GM12878 (cell line): ENCODE data around the gene VPS39. TPM values are rescaled to one million over a fixed set of nuclear protein-coding genes. Genes with fewer than 3 reads are reported as not detected.

Experiments
- ATAC-seq: fragments of 200-7000 bp; cut with Tn5 transposase; 3 replicates; pipeline ENCODE4 v1.9.1; 2020; ENCODE audit warnings: mild to moderate bottlenecking, moderate library complexity
- BruUV-seq: library from RNA; stranded (reverse); fragments of 400-500 nt; replicated peaks from 2 replicates; lab custom pipeline; 2021; lab: Mats Ljungman, UMichigan
- CTCF ChIA-PET: fragments of 300-600 bp; sonication (Branson Sonifier 250); formaldehyde crosslinking; extraction: SDS; loops from one replicate; lab custom pipeline; 2021; ENCODE audit warnings: inconsistent platforms; lab: Yijun Ruan, JAX
- POLR2A ChIA-PET: fragments of 350-600 bp; formaldehyde crosslinking; extraction: SDS; loops from one replicate; lab custom pipeline; 2021; ENCODE audit warnings: inconsistent platforms; lab: Charles Lee
- RAD21 ChIA-PET: fragments of 300-600 bp; sonication (Branson Sonifier 250); formaldehyde crosslinking; loops from one replicate; lab custom pipeline; 2023; ENCODE audit warnings: antibody characterized with exemption; ENCODE audit not compliant: unreplicated experiment; lab: Charles Lee
- SMC1A ChIA-PET: fragments of 300-600 bp; sonication (Branson Sonifier 250); formaldehyde crosslinking; loops from one replicate; lab custom pipeline; 2023; ENCODE audit not compliant: unreplicated experiment, uncharacterized antibody; lab: Charles Lee
- DNase-seq: peaks from one replicate; pipeline ENCODE4 v3.0.0-alpha.2; 2011; ENCODE audit warnings: low read depth, low spot score
- FAIRE-seq: peaks from 3 replicates; lab custom pipeline; 2011; peaks lifted over from hg19 to GRCh38; lab: Jason Lieb, UNC
- H2AFZ ChIP-seq: 2 replicates; pipeline ENCODE4 v1.6.0; 2011; ENCODE audit warnings: low read depth, low read length, control low read depth; ENCODE audit not compliant: control insufficient read depth
- H3K27ac ChIP-seq: 2 replicates; pipeline ENCODE4 v1.5.1; 2011; ENCODE audit warnings: control low read depth; ENCODE audit not compliant: control insufficient read depth, insufficient read depth
- H3K27me3 ChIP-seq, 2 experiments: replicated peaks in 1 of 2; 2 replicates each; pipeline versions ENCODE4 v1.6.0 to v1.6.1; 2011; ENCODE audit warnings: low read length in 1 of 2; ENCODE audit not compliant: control insufficient read depth in 2 of 2, insufficient read depth in 2 of 2
- H3K36me3 ChIP-seq, 2 experiments: 2 replicates each; pipeline ENCODE4 v1.5.1; 2011; ENCODE audit warnings: low read length in 1 of 2; ENCODE audit not compliant: control insufficient read depth in 2 of 2, insufficient read depth in 2 of 2
- H3K4me1 ChIP-seq: 2 replicates; pipeline ENCODE4 v1.6.1; 2011; ENCODE audit warnings: mild to moderate bottlenecking, low read length, moderate library complexity, mixed read lengths; ENCODE audit not compliant: control insufficient read depth, insufficient read depth
- H3K4me2 ChIP-seq: 2 replicates; pipeline ENCODE4 v1.6.0; 2011; ENCODE audit warnings: control low read depth; ENCODE audit not compliant: control insufficient read depth, insufficient read depth
- H3K4me3 ChIP-seq: fragments of 200-600 bp; sonication (generic); 2 replicates; pipeline ENCODE4 v1.5.1; 2016
- H3K79me2 ChIP-seq: 2 replicates; pipeline ENCODE4 v1.6.0; 2011; ENCODE audit warnings: low read length; ENCODE audit not compliant: control insufficient read depth, insufficient read depth
- H3K9ac ChIP-seq: 2 replicates; pipeline ENCODE4 v1.8.0; 2011; ENCODE audit warnings: low read length, control low read depth, mixed read lengths; ENCODE audit not compliant: control insufficient read depth, insufficient read depth
- H3K9me3 ChIP-seq: replicated peaks from 3 replicates; pipeline ENCODE4 v1.5.1; 2011; ENCODE audit warnings: mild to moderate bottlenecking, low read length; ENCODE audit not compliant: control insufficient read depth, insufficient read depth
- H4K20me1 ChIP-seq: 2 replicates; pipeline ENCODE4 v1.6.0; 2011; ENCODE audit not compliant: control insufficient read depth, insufficient read depth
- CBX3 ChIP-seq: fragments of 200-600 bp; sonication (generic); IDR thresholded peaks from 2 replicates; pipeline ENCODE4 v1.6.1; 2016; ENCODE audit warnings: low read depth, borderline replicate concordance
- CEBPZ ChIP-seq: fragments of 150-350 bp; IDR thresholded peaks from 2 replicates; pipeline ENCODE4 v1.6.1; 2016; ENCODE audit warnings: low read depth, low read length
- CHD2 ChIP-seq: IDR thresholded peaks from 2 replicates; pipeline ENCODE4 v1.6.1; 2011; ENCODE audit warnings: low read depth, low read length, improper control_type of control experiment, borderline replicate concordance
- CUX1 ChIP-seq: IDR thresholded peaks from 2 replicates; pipeline ENCODE4 v1.6.1; 2012; ENCODE audit warnings: improper control_type of control experiment, low read depth, low read length; ENCODE audit not compliant: insufficient replicate concordance
- EGR1 ChIP-seq, 2 experiments: IDR thresholded peaks; 1 replicate in 1 of 2; 2 replicates in 1 of 2; pipeline ENCODE4 v1.6.1; 2011 to 2012; ENCODE audit warnings: low read depth in 2 of 2, low read length in 2 of 2, borderline replicate concordance in 1 of 2, mild to moderate bottlenecking in 1 of 2, moderate library complexity in 1 of 2
- FOS ChIP-seq: IDR thresholded peaks from 3 replicates; pipeline ENCODE4 v1.6.1; 2011; ENCODE audit warnings: borderline replicate concordance; ENCODE audit not compliant: insufficient read length; ENCODE audit errors: extremely low read depth
- GATAD2B ChIP-seq: fragments of 450-650 bp; conservative IDR thresholded peaks from 2 replicates; pipeline ENCODE4 v1.6.1; 2017; ENCODE audit warnings: low read depth, mild to moderate bottlenecking, moderate library complexity
- MTA3 ChIP-seq: IDR thresholded peaks from 2 replicates; pipeline ENCODE4 v1.6.1; 2012; ENCODE audit warnings: low read length, inconsistent platforms, borderline replicate concordance
- NFYA ChIP-seq: IDR thresholded peaks from 2 replicates; pipeline ENCODE4 v1.6.1; 2011; ENCODE audit warnings: low read depth, mild to moderate bottlenecking, low read length, improper control_type of control experiment, borderline replicate concordance
- PAX5 ChIP-seq: IDR thresholded peaks from 2 replicates; pipeline ENCODE4 v1.6.1; 2011; ENCODE audit warnings: low read depth, low read length, borderline replicate concordance
- RAD51 ChIP-seq: fragments of 450-650 bp; IDR thresholded peaks from 2 replicates; pipeline ENCODE4 v1.6.1; 2016; ENCODE audit warnings: moderate library complexity, mild to moderate bottlenecking, inconsistent platforms
- RBBP5 ChIP-seq: fragments of 200-600 bp; sonication (generic); conservative IDR thresholded peaks from 2 replicates; pipeline ENCODE4 v1.6.1; 2016
- SRF ChIP-seq, 2 experiments: IDR thresholded peaks; 2 replicates each; pipeline ENCODE4 v1.6.1; 2011; ENCODE audit warnings: low read depth in 2 of 2, low read length in 2 of 2, mild to moderate bottlenecking in 1 of 2, moderate library complexity in 1 of 2
- ZBTB33 ChIP-seq: fragments of 450-650 bp; IDR thresholded peaks from 2 replicates; pipeline ENCODE4 v1.6.1; 2017; ENCODE audit warnings: mild to moderate bottlenecking
- ZSCAN29 ChIP-seq: fragments of 450-650 bp; IDR thresholded peaks from 2 replicates; pipeline ENCODE4 v1.6.1; 2017; ENCODE audit warnings: mild to moderate bottlenecking, moderate library complexity
- WGBS: methylation state at CpG from one replicate; pipeline ENCODE4 v1.1.6; 2016; ENCODE audit warnings: low lambda C conversion rate; ENCODE audit not compliant: insufficient replicate concordance, insufficient coverage; ENCODE audit errors: missing lambda C conversion rate; 5-methylcytosine and 5-hydroxymethylcytosine counted together
- in situ Hi-C: fragments of 300-500 bp; cut with MboI; formaldehyde crosslinking; loops from 9 replicates; pipeline ENCODE4 v1.14.3; 2018; ENCODE audit warnings: mixed read lengths
- intact Hi-C: fragments of 100-400 bp; cut with micrococcal nuclease; formaldehyde crosslinking; loops from one replicate; pipeline ENCODE4 v1.14.2; 2022; ENCODE audit not compliant: unreplicated experiment
- polyA plus RNA-seq, 11 experiments: library from polyadenylated mRNA; depleted of rRNA in 4 of 11; unstranded in 6 of 11; stranded (reverse) in 5 of 11; fragments of >200 nt; fragmentation: Nextera tagmentation in 4 of 11; fragmentation: Illumina TruSeq in 1 of 11; extraction: Ambion mirVana in 4 of 11; extraction: Trizol in 1 of 11; gene quantifications; 1 replicate in 1 of 11; 2 replicates in 10 of 11; pipeline versions ENCODE4 v1.2.1 to v1.2.3, GENCODE V29; 2011 to 2016; ENCODE audit warnings: inconsistent platforms in 2 of 11, missing spikeins in 2 of 11, low read depth in 1 of 11
- total RNA-seq, 4 experiments: library from RNA; depleted of rRNA in 3 of 4; stranded (reverse); fragments of >200 nt in 3 of 4; fragmentation: Illumina TruSeq in 1 of 4; extraction: Trizol in 1 of 4; gene quantifications; 2 replicates each; pipeline versions ENCODE4 v1.2.1 to v1.2.3, GENCODE V29; 2013 to 2021

The VPS39 gene
- total and polyA plus RNA-seq, 10 of the 15 experiments (the other 5 are each of a cell fraction or from before 2014, with no cell fraction given): 4.9 to 50.0 (median 36.2) TPM

GRCh38 chr15:42151141-42151561, 57.0 kb downstream of the VPS39 start:
- no peaks in the 10 kb centered on the region for H3K4me1 ChIP-seq
- ChIA-PET CTCF (interaction anchor here (2.0 kb wide), 1 partner anchor 14 kb away, joined by 6 read pairs; no protein-coding TSS in a partner anchor), SMC1A (no interaction called here), POLR2A (no interaction called here), RAD21 (no interaction called here)
- H3K4me3 ChIP-seq: no peak overlapping the region
- no peak for ATAC-seq
- 42% methylated on average over 5 of the region's 10 CpGs for WGBS
- H4K20me1 ChIP-seq: no peaks in the 10 kb centered on the region
- FAIRE-seq: no peak
- no peak overlapping the region for H2AFZ ChIP-seq
- DNase-seq: no peak
- no peak overlapping the region for H3K4me2 ChIP-seq
- no peak overlapping the region for H3K9ac ChIP-seq
- no TSS peak for BruUV-seq
- no peaks in the 10 kb centered on the region for H3K36me3 ChIP-seq
- intact Hi-C loops (no loop called here), in situ Hi-C loops (no loop called here)
- no peaks in the 10 kb centered on the region for H3K27me3 ChIP-seq
- H3K79me2 ChIP-seq: no peaks in the 10 kb centered on the region
- H3K9me3 ChIP-seq: no peaks in the 10 kb centered on the region
- no peak overlapping the region for H3K27ac ChIP-seq
- TF ChIP-seq PAX5 (no peak), MTA3 (no peak), GATAD2B (no peak), NFYA (no peak), CBX3 (no peak), CUX1 (no peak), SRF (IDR thresholded peaks at IDR 0.05; ENCODE audit: low read depth in 2 of 2, low read length in 2 of 2) (no peak), RBBP5 (no peak), CHD2 (no peak), EGR1 (IDR thresholded peaks at IDR 0.05; ENCODE audit: borderline replicate concordance in 1 of 2, low read depth in 2 of 2, low read length in 2 of 2) (no peak), RAD51 (no peak), ZBTB33 (no peak), CEBPZ (no peak), FOS (no peak), ZSCAN29 (no peak)
